HEK293 (cell line): ENCODE data around the gene HPX.

ENCODE experiments used
- CTCF ChIA-PET: fragments of 350-600 bp; formaldehyde crosslinking; extraction: SDS; loops from one replicate; lab custom pipeline; 2021; ENCODE audit warnings: antibody characterized with exemption; lab: Yijun Ruan, JAX
- POLR2A ChIA-PET: fragments of 300-600 bp; formaldehyde crosslinking; extraction: SDS; loops from one replicate; lab custom pipeline; 2020; ENCODE audit warnings: antibody characterized with exemption, inconsistent platforms; lab: Yijun Ruan, JAX
- H3K27ac ChIP-seq: fragments of 200-500 bp; sonication (Bioruptor generic); 2 replicates; pipeline ENCODE4 v1.5.1; 2014; ENCODE audit warnings: low read depth, low read length, control low read depth, inconsistent platforms; ENCODE audit errors: extremely low read depth
- H3K36me3 ChIP-seq, 2 experiments: fragments of 200-500 bp in 1 of 2; sonication (Bioruptor generic) in 1 of 2; 1 replicate in 1 of 2; 2 replicates in 1 of 2; pipeline ENCODE4 v1.5.1; 2014 to 2017; ENCODE audit warnings: inconsistent platforms in 2 of 2, low read length in 2 of 2; ENCODE audit not compliant: control insufficient read depth in 2 of 2, insufficient read depth in 1 of 2
- H3K4me1 ChIP-seq: fragments of 200-500 bp; sonication (Bioruptor generic); 2 replicates; pipeline ENCODE4 v1.5.1; 2014; ENCODE audit warnings: mild to moderate bottlenecking, low read length, inconsistent platforms; ENCODE audit not compliant: control insufficient read depth, insufficient read depth
- H3K4me3 ChIP-seq: 2 replicates; pipeline ENCODE4 v1.5.1; 2011; ENCODE audit warnings: low read depth, mild to moderate bottlenecking, control low read depth, low read length, moderate library complexity
- H3K9me3 ChIP-seq: fragments of 200-500 bp; sonication (Bioruptor generic); 2 replicates; pipeline ENCODE4 v1.5.1; 2014; ENCODE audit warnings: low read depth, low read length, inconsistent platforms; ENCODE audit not compliant: control insufficient read depth, insufficient read depth
- GLIS1 ChIP-seq: fragments of 450-650 bp; formaldehyde crosslinking; IDR thresholded peaks from 2 replicates; pipeline ENCODE4 v1.5.1; 2016; ENCODE audit warnings: missing biosample characterization, missing genetic modification characterization
- GLIS2 ChIP-seq: fragments of 450-650 bp; formaldehyde crosslinking; IDR thresholded peaks from 2 replicates; pipeline ENCODE4 v1.5.1; 2016; ENCODE audit warnings: missing biosample characterization, missing genetic modification characterization
- KLF1 ChIP-seq: fragments of 450-650 bp; formaldehyde crosslinking; IDR thresholded peaks from 2 replicates; pipeline ENCODE4 v1.5.1; 2016; ENCODE audit warnings: missing biosample characterization, missing genetic modification characterization
- KLF9 ChIP-seq: fragments of 450-650 bp; formaldehyde crosslinking; IDR thresholded peaks from 2 replicates; pipeline ENCODE4 v1.5.1; 2016; ENCODE audit warnings: missing biosample characterization, missing genetic modification characterization, low read depth
- SP2 ChIP-seq: fragments of 450-650 bp; formaldehyde crosslinking; IDR thresholded peaks from 2 replicates; pipeline ENCODE4 v1.5.1; 2016; ENCODE audit warnings: missing biosample characterization, missing genetic modification characterization
- SP3 ChIP-seq: fragments of 450-650 bp; formaldehyde crosslinking; IDR thresholded peaks from 2 replicates; pipeline ENCODE4 v1.5.1; 2016; ENCODE audit warnings: missing biosample characterization, missing genetic modification characterization
- SP7 ChIP-seq: fragments of 450-650 bp; formaldehyde crosslinking; IDR thresholded peaks from 2 replicates; pipeline ENCODE4 v1.5.1; 2016; ENCODE audit warnings: missing biosample characterization, missing genetic modification characterization
- TCF7L2 ChIP-seq: IDR thresholded peaks from 2 replicates; pipeline ENCODE4 v1.6.1; 2011; ENCODE audit warnings: low read depth, mild to moderate bottlenecking, inconsistent platforms, low read length, moderate library complexity, borderline replicate concordance
- ZBTB21 ChIP-seq: fragments of 450-650 bp; formaldehyde crosslinking; IDR thresholded peaks from 2 replicates; pipeline ENCODE4 v1.5.1; 2017; ENCODE audit warnings: missing biosample characterization, missing genetic modification characterization
- ZNF138 ChIP-seq: fragments of 450-650 bp; formaldehyde crosslinking; IDR thresholded peaks from 2 replicates; pipeline ENCODE4 v1.5.1; 2016; ENCODE audit warnings: missing biosample characterization, missing genetic modification characterization, borderline replicate concordance
- ZNF23 ChIP-seq: fragments of 450-650 bp; formaldehyde crosslinking; IDR thresholded peaks from 2 replicates; pipeline ENCODE4 v1.5.1; 2016; ENCODE audit warnings: missing biosample characterization, missing genetic modification characterization, borderline replicate concordance
- ZNF335 ChIP-seq: fragments of 450-650 bp; formaldehyde crosslinking; conservative IDR thresholded peaks from 2 replicates; pipeline ENCODE4 v1.5.1; 2016; ENCODE audit warnings: missing biosample characterization, missing genetic modification characterization
- ZNF391 ChIP-seq: fragments of 450-650 bp; formaldehyde crosslinking; IDR thresholded peaks from 2 replicates; pipeline ENCODE4 v1.5.1; 2016; ENCODE audit warnings: low read depth, missing biosample characterization, missing genetic modification characterization, borderline replicate concordance
- ZNF423 ChIP-seq: fragments of 450-650 bp; formaldehyde crosslinking; IDR thresholded peaks from 2 replicates; pipeline ENCODE4 v1.5.1; 2016; ENCODE audit warnings: missing biosample characterization, missing genetic modification characterization
- ZNF530 ChIP-seq: fragments of 450-650 bp; formaldehyde crosslinking; IDR thresholded peaks from 2 replicates; pipeline ENCODE4 v1.5.1; 2016; ENCODE audit warnings: low read depth, missing biosample characterization, missing genetic modification characterization
- ZNF626 ChIP-seq: fragments of 450-650 bp; sonication (Bioruptor Pico); formaldehyde crosslinking; IDR thresholded peaks from 2 replicates; pipeline ENCODE4 v1.5.1; 2018; ENCODE audit warnings: missing biosample characterization, missing genetic modification characterization, inconsistent platforms
- ZNF677 ChIP-seq: fragments of 450-650 bp; IDR thresholded peaks from 2 replicates; pipeline ENCODE4 v1.5.0; 2018; ENCODE audit warnings: missing biosample characterization, mild to moderate bottlenecking, missing genetic modification characterization, moderate library complexity
- ZNF747 ChIP-seq: fragments of 450-650 bp; formaldehyde crosslinking; IDR thresholded peaks from 2 replicates; pipeline ENCODE4 v1.5.1; 2016; ENCODE audit warnings: missing biosample characterization, missing genetic modification characterization
- ZNF830 ChIP-seq: fragments of 450-650 bp; IDR thresholded peaks from 2 replicates; pipeline ENCODE4 v1.5.0; 2018; ENCODE audit warnings: missing biosample characterization, missing genetic modification characterization, low read depth, mild to moderate bottlenecking, moderate library complexity
- TF ChIP-seq, protein P1 (sequence below): sonication (generic); formaldehyde crosslinking; IDR thresholded peaks from 2 replicates; pipeline ENCODE4 v1.8.1; 2022; ENCODE audit warnings: mild to moderate bottlenecking, moderate library complexity, missing genetic modification reagents
- TF ChIP-seq, protein P2 (sequence below): fragments of 450-650 bp; formaldehyde crosslinking; IDR thresholded peaks from 2 replicates; pipeline ENCODE4 v1.5.1; 2016; ENCODE audit warnings: missing biosample characterization, missing genetic modification characterization
- TF ChIP-seq, protein P3 (sequence below): fragments of 450-650 bp; formaldehyde crosslinking; IDR thresholded peaks from 2 replicates; pipeline ENCODE4 v1.5.1; 2016; ENCODE audit warnings: missing biosample characterization, missing genetic modification characterization
- TF ChIP-seq, protein P4 (sequence below): fragments of 450-650 bp; formaldehyde crosslinking; IDR thresholded peaks from 2 replicates; pipeline ENCODE4 v1.5.1; 2017; ENCODE audit warnings: missing biosample characterization, missing genetic modification characterization

Gene HPX

DNA sequence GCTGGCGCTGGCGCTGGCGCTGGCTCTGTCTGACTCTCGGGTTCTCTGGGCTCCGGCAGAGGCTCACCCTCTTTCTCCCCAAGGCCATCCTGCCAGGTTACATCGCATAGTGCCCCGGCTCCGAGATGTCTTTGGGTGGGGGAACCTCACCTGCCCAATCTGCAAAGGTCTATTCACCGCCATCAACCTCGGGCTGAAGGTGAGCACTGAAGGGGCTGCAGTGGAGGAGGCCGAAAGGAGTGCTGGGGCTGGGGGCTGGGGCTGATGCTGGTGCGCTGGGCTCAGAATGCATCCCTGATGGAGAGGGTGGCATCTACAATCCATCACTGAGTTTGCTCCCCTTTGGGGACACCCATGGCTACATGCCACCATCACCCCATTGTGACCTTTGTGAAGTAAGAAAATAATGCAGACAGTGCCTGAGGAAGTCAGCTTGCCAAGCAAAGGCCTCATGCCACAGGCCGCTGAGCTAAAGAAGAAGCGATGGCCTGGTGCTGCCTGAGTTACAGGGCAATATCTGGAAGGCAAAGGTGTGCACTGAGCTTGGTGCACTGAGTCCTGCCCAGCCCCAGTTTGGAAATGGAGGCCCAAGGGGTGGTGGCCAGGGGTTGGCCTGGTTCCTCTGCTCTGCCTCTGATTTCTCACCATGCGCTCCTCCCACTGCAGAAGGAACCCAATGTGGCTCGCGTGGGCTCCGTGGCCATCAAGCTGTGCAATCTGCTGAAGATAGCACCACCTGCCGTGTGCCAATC, 49.9 kb downstream of the HPX start:
- peaks cover 0 to 32% of the 10 kb centered on the region in 2 experiments; a peak in 1 of 3 replicates for H3K36me3 ChIP-seq
- ChIA-PET POLR2A (interaction anchor here (0.7 to 4.6 kb wide), 7 partner anchors 8 to 292 kb away, joined by 3 to 26 read pairs (median 8); partner anchors contain the start of genes APBB1, ARFIP2, MRPL17 and TIMM10B), CTCF (interaction anchor here (1.1 to 1.9 kb wide), 4 partner anchors 8 to 52 kb away, joined by 4 to 7 read pairs (median 5); no protein-coding TSS in a partner anchor)
- TF ChIP-seq, protein P1, sequence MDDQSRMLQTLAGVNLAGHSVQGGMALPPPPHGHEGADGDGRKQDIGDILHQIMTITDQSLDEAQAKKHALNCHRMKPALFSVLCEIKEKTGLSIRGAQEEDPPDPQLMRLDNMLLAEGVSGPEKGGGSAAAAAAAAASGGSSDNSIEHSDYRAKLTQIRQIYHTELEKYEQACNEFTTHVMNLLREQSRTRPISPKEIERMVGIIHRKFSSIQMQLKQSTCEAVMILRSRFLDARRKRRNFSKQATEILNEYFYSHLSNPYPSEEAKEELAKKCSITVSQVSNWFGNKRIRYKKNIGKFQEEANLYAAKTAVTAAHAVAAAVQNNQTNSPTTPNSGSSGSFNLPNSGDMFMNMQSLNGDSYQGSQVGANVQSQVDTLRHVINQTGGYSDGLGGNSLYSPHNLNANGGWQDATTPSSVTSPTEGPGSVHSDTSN (CRISPR knock-in tag) = 0 out of 2 replicates have a peak, but pooled peaks have one; percentile 9
- 0 out of 2 replicates have a peak, but pooled peaks have one; percentile 44 for TF ChIP-seq ZNF530 (tag by site-specific recombination)
- TF ChIP-seq, protein P2, sequence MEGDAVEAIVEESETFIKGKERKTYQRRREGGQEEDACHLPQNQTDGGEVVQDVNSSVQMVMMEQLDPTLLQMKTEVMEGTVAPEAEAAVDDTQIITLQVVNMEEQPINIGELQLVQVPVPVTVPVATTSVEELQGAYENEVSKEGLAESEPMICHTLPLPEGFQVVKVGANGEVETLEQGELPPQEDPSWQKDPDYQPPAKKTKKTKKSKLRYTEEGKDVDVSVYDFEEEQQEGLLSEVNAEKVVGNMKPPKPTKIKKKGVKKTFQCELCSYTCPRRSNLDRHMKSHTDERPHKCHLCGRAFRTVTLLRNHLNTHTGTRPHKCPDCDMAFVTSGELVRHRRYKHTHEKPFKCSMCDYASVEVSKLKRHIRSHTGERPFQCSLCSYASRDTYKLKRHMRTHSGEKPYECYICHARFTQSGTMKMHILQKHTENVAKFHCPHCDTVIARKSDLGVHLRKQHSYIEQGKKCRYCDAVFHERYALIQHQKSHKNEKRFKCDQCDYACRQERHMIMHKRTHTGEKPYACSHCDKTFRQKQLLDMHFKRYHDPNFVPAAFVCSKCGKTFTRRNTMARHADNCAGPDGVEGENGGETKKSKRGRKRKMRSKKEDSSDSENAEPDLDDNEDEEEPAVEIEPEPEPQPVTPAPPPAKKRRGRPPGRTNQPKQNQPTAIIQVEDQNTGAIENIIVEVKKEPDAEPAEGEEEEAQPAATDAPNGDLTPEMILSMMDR (tag by site-specific recombination) = no peak
- no peaks in the 10 kb centered on the region for H3K9me3 ChIP-seq
- peak overlapping the region; percentile 30; the same call in 1 of the 2 replicates for H3K27ac ChIP-seq
- H3K4me3 ChIP-seq = peak overlapping the region; percentile 84
- no peaks in the 10 kb centered on the region for H3K4me1 ChIP-seq

DNA sequence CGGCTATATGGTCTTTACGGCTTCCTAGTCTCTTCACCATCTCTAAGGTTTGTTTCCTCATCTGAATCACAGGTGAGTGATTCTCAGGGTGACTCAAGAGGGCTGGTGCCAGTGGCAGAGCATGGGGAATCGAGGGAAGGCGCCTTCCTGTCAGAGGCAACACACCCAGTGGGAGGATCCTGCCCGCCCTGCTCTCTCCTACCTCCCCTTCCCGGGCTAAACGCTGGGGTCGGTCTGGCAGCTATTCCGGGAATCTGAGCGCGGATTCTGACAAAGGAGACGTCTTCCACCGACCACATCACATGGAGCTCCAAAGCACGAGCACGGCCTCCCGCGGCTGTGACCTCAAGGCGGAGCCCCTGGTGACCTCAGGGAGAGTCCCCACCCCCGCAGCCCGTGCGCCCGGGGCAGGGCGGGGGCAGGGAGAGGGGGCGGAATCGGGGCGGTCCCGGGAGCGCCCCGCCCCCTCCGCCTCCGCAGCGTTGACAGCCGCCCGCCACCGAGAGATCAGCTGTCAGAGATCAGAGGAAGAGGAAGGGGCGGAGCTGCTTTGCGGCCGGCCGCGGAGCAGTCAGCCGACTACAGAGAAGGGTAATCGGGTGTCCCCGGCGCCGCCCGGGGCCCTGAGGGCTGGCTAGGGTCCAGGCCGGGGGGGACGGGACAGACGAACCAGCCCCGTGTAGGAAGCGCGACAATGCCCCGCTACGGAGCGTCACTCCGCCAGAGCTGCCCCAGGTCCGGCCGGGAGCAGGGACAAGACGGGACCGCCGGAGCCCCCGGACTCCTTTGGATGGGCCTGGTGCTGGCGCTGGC, 50.7 kb downstream of the HPX start, which contains the start of gene SMPD1:
Gene SMPD1 (plus strand): TSS at position 570 of the 813 bp plus-strand sequence. CDS start 125 bp downstream, at position 695.
- ChIA-PET POLR2A (interaction anchor here (0.6 to 4.6 kb wide), 11 partner anchors 9 to 293 kb away, joined by 3 to 26 read pairs (median 7); partner anchors contain the start of genes APBB1, ARFIP2, MRPL17 and TIMM10B), CTCF (interaction anchor here (0.6 to 3.1 kb wide), 9 partner anchors 9 to 259 kb away, joined by 3 to 27 read pairs (median 4); no protein-coding TSS in a partner anchor)
- H3K36me3 ChIP-seq = peaks cover 0 to 24% of the 10 kb centered on the region in 2 experiments; a peak in 1 of 3 replicates
- H3K27ac ChIP-seq = peak within 1 kb of the TSS; percentile 50; the same call in 1 of the 2 replicates
- peak within 1 kb of the TSS; percentile 84 for H3K4me3 ChIP-seq
- no peaks in the 10 kb centered on the region for H3K9me3 ChIP-seq
- H3K4me1 ChIP-seq = no peaks in the 10 kb centered on the region
- peak; percentile 89 for TF ChIP-seq KLF1 (tag by site-specific recombination)
- TF ChIP-seq SP7 = peak; percentile 86
- TF ChIP-seq ZNF138 (tag by site-specific recombination) = no peak
- no peak for TF ChIP-seq ZNF626 (tag by site-specific recombination)
- peak; percentile 91 for TF ChIP-seq GLIS1
- peak; percentile 86 for TF ChIP-seq ZNF335 (tag by site-specific recombination)
- TF ChIP-seq, protein P3, sequence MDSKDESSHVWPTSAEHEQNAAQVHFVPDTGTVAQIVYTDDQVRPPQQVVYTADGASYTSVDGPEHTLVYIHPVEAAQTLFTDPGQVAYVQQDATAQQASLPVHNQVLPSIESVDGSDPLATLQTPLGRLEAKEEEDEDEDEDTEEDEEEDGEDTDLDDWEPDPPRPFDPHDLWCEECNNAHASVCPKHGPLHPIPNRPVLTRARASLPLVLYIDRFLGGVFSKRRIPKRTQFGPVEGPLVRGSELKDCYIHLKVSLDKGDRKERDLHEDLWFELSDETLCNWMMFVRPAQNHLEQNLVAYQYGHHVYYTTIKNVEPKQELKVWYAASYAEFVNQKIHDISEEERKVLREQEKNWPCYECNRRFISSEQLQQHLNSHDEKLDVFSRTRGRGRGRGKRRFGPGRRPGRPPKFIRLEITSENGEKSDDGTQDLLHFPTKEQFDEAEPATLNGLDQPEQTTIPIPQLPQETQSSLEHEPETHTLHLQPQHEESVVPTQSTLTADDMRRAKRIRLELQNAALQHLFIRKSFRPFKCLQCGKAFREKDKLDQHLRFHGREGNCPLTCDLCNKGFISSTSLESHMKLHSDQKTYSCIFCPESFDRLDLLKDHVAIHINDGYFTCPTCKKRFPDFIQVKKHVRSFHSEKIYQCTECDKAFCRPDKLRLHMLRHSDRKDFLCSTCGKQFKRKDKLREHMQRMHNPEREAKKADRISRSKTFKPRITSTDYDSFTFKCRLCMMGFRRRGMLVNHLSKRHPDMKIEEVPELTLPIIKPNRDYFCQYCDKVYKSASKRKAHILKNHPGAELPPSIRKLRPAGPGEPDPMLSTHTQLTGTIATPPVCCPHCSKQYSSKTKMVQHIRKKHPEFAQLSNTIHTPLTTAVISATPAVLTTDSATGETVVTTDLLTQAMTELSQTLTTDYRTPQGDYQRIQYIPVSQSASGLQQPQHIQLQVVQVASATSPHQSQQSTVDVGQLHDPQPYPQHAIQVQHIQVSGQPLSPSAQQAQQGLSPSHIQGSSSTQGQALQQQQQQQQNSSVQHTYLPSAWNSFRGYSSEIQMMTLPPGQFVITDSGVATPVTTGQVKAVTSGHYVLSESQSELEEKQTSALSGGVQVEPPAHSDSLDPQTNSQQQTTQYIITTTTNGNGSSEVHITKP (tag by site-specific recombination) = 0 out of 2 replicates have a peak, but pooled peaks have one; percentile 15
- peak; percentile 55; the same call in 1 of the 2 replicates for TF ChIP-seq TCF7L2
- TF ChIP-seq, protein P4, sequence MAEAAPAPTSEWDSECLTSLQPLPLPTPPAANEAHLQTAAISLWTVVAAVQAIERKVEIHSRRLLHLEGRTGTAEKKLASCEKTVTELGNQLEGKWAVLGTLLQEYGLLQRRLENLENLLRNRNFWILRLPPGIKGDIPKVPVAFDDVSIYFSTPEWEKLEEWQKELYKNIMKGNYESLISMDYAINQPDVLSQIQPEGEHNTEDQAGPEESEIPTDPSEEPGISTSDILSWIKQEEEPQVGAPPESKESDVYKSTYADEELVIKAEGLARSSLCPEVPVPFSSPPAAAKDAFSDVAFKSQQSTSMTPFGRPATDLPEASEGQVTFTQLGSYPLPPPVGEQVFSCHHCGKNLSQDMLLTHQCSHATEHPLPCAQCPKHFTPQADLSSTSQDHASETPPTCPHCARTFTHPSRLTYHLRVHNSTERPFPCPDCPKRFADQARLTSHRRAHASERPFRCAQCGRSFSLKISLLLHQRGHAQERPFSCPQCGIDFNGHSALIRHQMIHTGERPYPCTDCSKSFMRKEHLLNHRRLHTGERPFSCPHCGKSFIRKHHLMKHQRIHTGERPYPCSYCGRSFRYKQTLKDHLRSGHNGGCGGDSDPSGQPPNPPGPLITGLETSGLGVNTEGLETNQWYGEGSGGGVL (tag by site-specific recombination) = peak; percentile 87
- TF ChIP-seq ZNF391 (tag by site-specific recombination) = no peak
- TF ChIP-seq ZNF423 (tag by site-specific recombination) = no peak
- TF ChIP-seq KLF9 (tag by site-specific recombination) = peak; percentile 93
- peak; percentile 88 for TF ChIP-seq SP2 (tag by site-specific recombination)
- no peak for TF ChIP-seq ZNF830
- TF ChIP-seq SP3 = peak; percentile 97
- no peak for TF ChIP-seq ZNF677 (tag by site-specific recombination)
- TF ChIP-seq ZNF747 (tag by site-specific recombination) = no peak
- TF ChIP-seq GLIS2 (tag by site-specific recombination) = peak; percentile 95
- TF ChIP-seq ZBTB21 (tag by site-specific recombination) = peak; percentile 52; the same call in 1 of the 2 replicates
- TF ChIP-seq ZNF23 (tag by site-specific recombination) = no peak
